ENCODE results near the gene ZC3H4.

DNA sequence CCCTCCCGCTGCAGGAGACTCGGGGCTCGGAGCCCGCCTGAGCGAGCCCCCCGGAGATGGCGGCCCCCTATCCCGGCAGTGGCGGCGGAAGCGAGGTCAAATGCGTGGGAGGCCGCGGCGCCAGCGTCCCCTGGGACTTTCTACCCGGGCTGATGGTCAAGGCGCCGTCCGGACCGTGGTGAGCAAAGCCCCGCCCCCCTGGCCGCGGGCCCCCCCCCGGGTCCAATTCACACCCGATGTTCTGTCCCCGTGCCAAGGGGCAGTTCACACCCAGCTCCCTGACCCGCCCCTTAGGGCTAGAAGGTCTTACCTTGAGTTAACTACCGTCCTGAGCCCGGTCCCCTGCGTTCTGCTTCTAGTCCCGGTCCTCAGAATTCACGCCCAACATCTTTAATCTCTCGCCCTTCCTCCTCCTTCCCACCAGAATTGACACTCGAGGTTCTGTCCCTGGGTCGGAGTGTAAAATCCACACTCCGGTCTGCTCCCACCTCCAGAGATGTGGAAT is 92.5 kb downstream of the ZC3H4 start:
- TF ChIP-seq, protein P1, sequence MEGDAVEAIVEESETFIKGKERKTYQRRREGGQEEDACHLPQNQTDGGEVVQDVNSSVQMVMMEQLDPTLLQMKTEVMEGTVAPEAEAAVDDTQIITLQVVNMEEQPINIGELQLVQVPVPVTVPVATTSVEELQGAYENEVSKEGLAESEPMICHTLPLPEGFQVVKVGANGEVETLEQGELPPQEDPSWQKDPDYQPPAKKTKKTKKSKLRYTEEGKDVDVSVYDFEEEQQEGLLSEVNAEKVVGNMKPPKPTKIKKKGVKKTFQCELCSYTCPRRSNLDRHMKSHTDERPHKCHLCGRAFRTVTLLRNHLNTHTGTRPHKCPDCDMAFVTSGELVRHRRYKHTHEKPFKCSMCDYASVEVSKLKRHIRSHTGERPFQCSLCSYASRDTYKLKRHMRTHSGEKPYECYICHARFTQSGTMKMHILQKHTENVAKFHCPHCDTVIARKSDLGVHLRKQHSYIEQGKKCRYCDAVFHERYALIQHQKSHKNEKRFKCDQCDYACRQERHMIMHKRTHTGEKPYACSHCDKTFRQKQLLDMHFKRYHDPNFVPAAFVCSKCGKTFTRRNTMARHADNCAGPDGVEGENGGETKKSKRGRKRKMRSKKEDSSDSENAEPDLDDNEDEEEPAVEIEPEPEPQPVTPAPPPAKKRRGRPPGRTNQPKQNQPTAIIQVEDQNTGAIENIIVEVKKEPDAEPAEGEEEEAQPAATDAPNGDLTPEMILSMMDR (conservative IDR thresholded peaks at IDR 0.05): no peak
- no peak for TF ChIP-seq EZH2 (IDR thresholded peaks at IDR 0.05; ENCODE audit: low read depth)

All from PC-9 (cell line).